Activated CD8-positive, alpha-beta T cell treated with anti-CD3 and anti-CD28 coated beads for 36 hours (primary cell): ENCODE results near the gene STRN. TPM values are rescaled to one million over a fixed set of nuclear protein-coding genes. Genes with fewer than 3 reads are reported as not detected.
A peak's percentile ranks its signal among the peaks of the same experiment; 100 is the strongest.

Experiments used
- ATAC-seq: fragments of 200-7000 bp; cut with Tn5 transposase; one replicate; pipeline ENCODE4 v1.10.0; 2021; ENCODE audit warnings: mild to moderate bottlenecking, moderate library complexity
- CTCF ChIA-PET: fragments of 350-600 bp; sonication (Branson Sonifier 250); formaldehyde crosslinking; loops from one replicate; lab custom pipeline; 2021; ENCODE audit warnings: antibody characterized with exemption; lab: Charles Lee
- POLR2A ChIA-PET: fragments of 350-600 bp; sonication (Branson Sonifier 250); formaldehyde crosslinking; loops from one replicate; lab custom pipeline; 2021; ENCODE audit warnings: antibody characterized with exemption; lab: Charles Lee
- DNase-seq: peaks from one replicate; pipeline ENCODE4 v3.0.0-alpha.2; 2020
- H3K27ac Mint-ChIP-seq: one replicate; pipeline ENCODE4 v1.8.0; 2021; ENCODE audit warnings: mild to moderate bottlenecking, mixed read lengths
- H3K27me3 Mint-ChIP-seq: one replicate; pipeline ENCODE4 v1.8.0; 2021; ENCODE audit warnings: mixed read lengths
- H3K36me3 Mint-ChIP-seq: one replicate; pipeline ENCODE4 v1.8.0; 2021; ENCODE audit warnings: low read depth, mixed read lengths
- H3K4me1 Mint-ChIP-seq: one replicate; pipeline ENCODE4 v1.8.0; 2021; ENCODE audit warnings: low read depth, mixed read lengths
- H3K4me3 Mint-ChIP-seq: one replicate; pipeline ENCODE4 v1.8.0; 2021; ENCODE audit warnings: mild to moderate bottlenecking, moderate library complexity, mixed read lengths
- H3K9me3 Mint-ChIP-seq: one replicate; pipeline ENCODE4 v1.8.0; 2021; ENCODE audit warnings: mixed read lengths
- CTCF ChIP-seq: fragments of 200-600 bp; IDR thresholded peaks from one replicate; pipeline ENCODE4 v1.8.0; 2022; ENCODE audit warnings: antibody characterized with exemption, mild to moderate bottlenecking
- intact Hi-C: fragments of 100-400 bp; cut with micrococcal nuclease; formaldehyde crosslinking; loops from one replicate; pipeline ENCODE4 v1.10.0; 2022
- total RNA-seq, 2 experiments: library from RNA; stranded (reverse); gene quantifications; one replicate each; pipeline ENCODE4 v1.2.3, GENCODE V29; 2021

The STRN gene
- total RNA-seq, 2 experiments from 2014 or later: 24.0 to 25.9 TPM

- H3K4me1 Mint-ChIP-seq: no peaks in the 10 kb centered on the region
- CTCF ChIA-PET: no interaction called here
- H3K4me3 Mint-ChIP-seq: no peak overlapping the region
- no peak for TF ChIP-seq CTCF
- no peaks in the 10 kb centered on the region for H3K9me3 Mint-ChIP-seq
- POLR2A ChIA-PET: no interaction called here
- no peak overlapping the region for H3K27ac Mint-ChIP-seq
- H3K27me3 Mint-ChIP-seq: no peaks in the 10 kb centered on the region
- intact Hi-C loops: no loop called here
- H3K36me3 Mint-ChIP-seq: peaks cover 26% of the 10 kb centered on the region
- DNase-seq: no peak
- ATAC-seq: no peak
Observed at GRCh38 chr2:36849265-36849664, 117.1 kb downstream of the STRN start.

- intact Hi-C loops: no loop called here
- peaks cover 11% of the 10 kb centered on the region for H3K36me3 Mint-ChIP-seq
- POLR2A ChIA-PET: no interaction called here
- no peaks in the 10 kb centered on the region for H3K4me1 Mint-ChIP-seq
- H3K27me3 Mint-ChIP-seq: no peaks in the 10 kb centered on the region
- H3K27ac Mint-ChIP-seq: no peak overlapping the region
- DNase-seq: no peak
- CTCF ChIA-PET: interaction anchor here (2.1 to 2.7 kb wide), 2 partner anchors 10 to 63 kb away, joined by 5 to 7 read pairs; no protein-coding TSS in a partner anchor
- no peak for TF ChIP-seq CTCF
- no peaks in the 10 kb centered on the region for H3K9me3 Mint-ChIP-seq
- no peak for ATAC-seq
- H3K4me3 Mint-ChIP-seq: no peak overlapping the region
Observed at GRCh38 chr2:36843838-36844237, 122.5 kb downstream of the STRN start.

- TF ChIP-seq CTCF: no peak
- ChIA-PET CTCF (no interaction called here), POLR2A (no interaction called here)
- no peaks in the 10 kb centered on the region for H3K9me3 Mint-ChIP-seq
- no peaks in the 10 kb centered on the region for H3K27me3 Mint-ChIP-seq
- H3K36me3 Mint-ChIP-seq: peaks cover 4% of the 10 kb centered on the region
- intact Hi-C loops: no loop called here
- no peak for DNase-seq
- no peak overlapping the region for H3K4me3 Mint-ChIP-seq
- ATAC-seq: no peak
- no peak overlapping the region for H3K27ac Mint-ChIP-seq
- peaks cover 6% of the 10 kb centered on the region for H3K4me1 Mint-ChIP-seq
Observed at GRCh38 chr2:36839976-36840617, 126.2 kb downstream of the STRN start.

- ATAC-seq: no peak
Observed at GRCh38 chr2:36834731-36835524, 131.4 kb downstream of the STRN start.

More at GRCh38 chr2:36834731-36835524, 131.4 kb downstream of the STRN start:
- DNase-seq: no peak
- no peak for TF ChIP-seq CTCF
- peaks cover 14% of the 10 kb centered on the region for H3K4me1 Mint-ChIP-seq
- H3K27ac Mint-ChIP-seq: peak overlapping the region; percentile 47
- H3K9me3 Mint-ChIP-seq: no peaks in the 10 kb centered on the region
- no peaks in the 10 kb centered on the region for H3K36me3 Mint-ChIP-seq
- intact Hi-C loops: no loop called here
- ChIA-PET CTCF (no interaction called here), POLR2A (no interaction called here)
- H3K27me3 Mint-ChIP-seq: peaks cover 1% of the 10 kb centered on the region
- no peak overlapping the region for H3K4me3 Mint-ChIP-seq
